Ovary (tissue), 3 donors: ENCODE measurements around the gene HIBADH.
"Not testable (repeated sequence)": the region's sequence is repeated elsewhere in the genome, so short reads cannot be mapped to it uniquely, and the experiment has no call there.

Experiments
- POLR2A ChIP-seq: fragments of 450-650 bp; IDR thresholded peaks from one replicate; pipeline ENCODE4 v1.6.1; 2017; ENCODE audit warnings: antibody characterized with exemption, mild to moderate bottlenecking, moderate library complexity
- TF ChIP-seq, protein P1 (sequence below), 3 donors: fragments of 450-650 bp in 2 of 3; fragments of 200-600 bp in 1 of 3; IDR thresholded peaks; one replicate each; pipeline versions ENCODE4 v1.5.1 to v1.8.0; 2016 to 2022; ENCODE audit warnings: antibody characterized with exemption in 3 of 3, mild to moderate bottlenecking in 1 of 3
- donor health status: DM: no; HTN: no; CAD: no.

DNA sequence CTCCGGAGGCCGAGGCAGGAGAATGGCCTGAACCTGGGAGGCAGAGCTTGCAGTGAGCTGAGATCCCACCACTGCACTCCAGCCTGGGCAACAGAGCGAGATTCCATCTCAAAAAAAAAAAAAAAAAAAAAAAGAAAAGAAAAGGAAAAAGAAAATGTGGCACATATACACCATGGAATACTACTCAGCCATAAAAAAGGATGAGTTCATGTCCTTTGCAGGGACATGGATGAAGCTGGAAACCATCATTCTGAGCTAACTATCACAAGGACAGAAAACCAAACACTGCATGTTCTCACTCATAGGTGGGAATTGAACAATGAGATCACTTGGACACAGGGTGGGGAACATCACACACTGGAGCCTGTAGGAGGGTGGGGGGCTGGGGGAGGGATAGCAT, 11.4 kb upstream of the HIBADH start:
- TF ChIP-seq, protein P1, sequence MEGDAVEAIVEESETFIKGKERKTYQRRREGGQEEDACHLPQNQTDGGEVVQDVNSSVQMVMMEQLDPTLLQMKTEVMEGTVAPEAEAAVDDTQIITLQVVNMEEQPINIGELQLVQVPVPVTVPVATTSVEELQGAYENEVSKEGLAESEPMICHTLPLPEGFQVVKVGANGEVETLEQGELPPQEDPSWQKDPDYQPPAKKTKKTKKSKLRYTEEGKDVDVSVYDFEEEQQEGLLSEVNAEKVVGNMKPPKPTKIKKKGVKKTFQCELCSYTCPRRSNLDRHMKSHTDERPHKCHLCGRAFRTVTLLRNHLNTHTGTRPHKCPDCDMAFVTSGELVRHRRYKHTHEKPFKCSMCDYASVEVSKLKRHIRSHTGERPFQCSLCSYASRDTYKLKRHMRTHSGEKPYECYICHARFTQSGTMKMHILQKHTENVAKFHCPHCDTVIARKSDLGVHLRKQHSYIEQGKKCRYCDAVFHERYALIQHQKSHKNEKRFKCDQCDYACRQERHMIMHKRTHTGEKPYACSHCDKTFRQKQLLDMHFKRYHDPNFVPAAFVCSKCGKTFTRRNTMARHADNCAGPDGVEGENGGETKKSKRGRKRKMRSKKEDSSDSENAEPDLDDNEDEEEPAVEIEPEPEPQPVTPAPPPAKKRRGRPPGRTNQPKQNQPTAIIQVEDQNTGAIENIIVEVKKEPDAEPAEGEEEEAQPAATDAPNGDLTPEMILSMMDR (IDR thresholded peaks at IDR 0.05): not testable (repeated sequence)
- TF ChIP-seq POLR2A: not testable (repeated sequence)
